HG03378 (cell line): Measurements from ENCODE around the gene OMP.

Source experiments
- ATAC-seq: cut with Tn5 transposase; IDR thresholded peaks from one replicate; pipeline ENCODE4 v1.9.1; 2021; ENCODE audit warnings: mild to moderate bottlenecking, moderate library complexity; ENCODE audit not compliant: unreplicated experiment

The OMP gene

DNA sequence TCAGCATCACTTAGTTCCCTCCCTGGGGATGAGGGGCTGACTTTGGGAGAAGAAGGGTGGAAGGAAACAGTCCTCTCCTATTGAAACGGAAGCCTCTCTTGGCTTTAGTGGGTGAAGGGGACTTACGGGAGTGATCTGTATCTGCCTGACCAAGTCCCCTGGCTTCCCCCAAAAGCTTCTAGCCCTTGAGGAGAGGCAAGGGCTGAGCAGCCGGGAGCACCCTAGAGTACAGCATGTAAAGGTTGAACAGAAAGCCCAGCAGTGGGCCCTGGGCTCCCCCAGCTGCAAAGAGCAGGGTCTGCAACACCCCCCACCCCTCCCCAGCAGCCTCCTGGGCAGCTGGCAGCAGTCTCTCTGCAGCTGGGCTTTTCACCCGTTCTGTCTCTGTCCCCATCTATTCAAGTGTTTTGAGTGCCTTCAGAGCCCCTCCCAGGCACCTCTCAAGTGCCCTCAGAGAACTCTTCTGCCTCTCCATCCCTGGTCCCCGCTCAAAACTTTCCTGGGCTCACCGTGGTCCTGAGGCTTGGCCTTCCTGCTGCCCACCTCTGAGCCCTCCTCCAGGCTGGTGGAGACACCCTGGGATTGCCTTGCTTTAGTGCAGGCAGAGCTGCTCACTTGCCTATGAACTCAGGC, 33.2 kb upstream of the OMP start:
- no peak for ATAC-seq

DNA sequence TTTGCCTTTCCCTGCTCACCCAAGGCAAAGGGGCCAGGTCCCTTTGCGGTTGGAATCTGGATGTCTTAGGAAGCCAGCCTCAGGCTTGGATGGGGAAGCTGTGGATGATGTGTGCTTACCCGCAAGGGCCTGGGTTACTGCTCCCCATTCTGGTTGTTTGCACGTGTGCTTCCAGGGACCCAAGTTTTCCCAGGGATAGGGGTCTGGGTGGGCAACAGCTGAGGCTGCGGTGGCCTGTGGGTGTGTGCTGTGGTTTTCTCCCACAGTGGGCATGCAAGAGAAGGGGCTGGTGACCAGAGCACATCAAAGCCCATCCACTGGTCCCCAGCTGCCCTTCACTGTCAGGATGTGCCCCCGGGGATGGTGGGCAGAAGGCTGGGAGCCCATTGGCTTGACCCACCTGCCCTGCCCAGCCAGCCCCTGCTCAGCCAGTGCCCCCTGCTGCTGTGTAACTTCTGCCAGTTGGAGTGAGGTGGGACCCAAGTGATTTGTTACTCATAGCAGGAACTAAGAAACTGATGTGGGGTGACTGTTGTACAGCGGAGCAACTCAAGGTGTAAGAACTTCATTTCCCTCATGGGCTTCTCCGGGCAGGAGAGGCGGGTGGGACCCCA, 32.6 kb upstream of the OMP start:
- no peak for ATAC-seq

DNA sequence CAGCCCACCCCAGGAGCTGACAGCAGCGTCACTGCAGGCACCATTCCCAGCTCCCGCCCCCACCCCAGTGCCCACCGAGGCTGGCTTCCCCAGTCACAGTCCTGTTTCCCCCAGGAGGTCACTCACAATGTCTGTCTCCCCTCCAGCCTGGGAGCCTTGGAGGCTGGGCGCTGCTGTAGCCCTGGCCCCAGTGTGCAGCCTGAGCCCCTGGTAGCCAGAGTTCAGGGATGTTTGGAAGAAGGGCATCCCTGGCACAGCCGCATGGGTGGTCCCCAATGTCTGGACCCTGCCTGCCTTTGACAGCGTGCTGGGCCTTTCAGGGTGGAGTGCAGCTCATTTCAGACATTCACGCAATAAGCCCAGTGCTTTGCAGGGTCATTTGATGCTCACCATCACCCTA, 31.6 kb upstream of the OMP start:
- no peak for ATAC-seq

DNA sequence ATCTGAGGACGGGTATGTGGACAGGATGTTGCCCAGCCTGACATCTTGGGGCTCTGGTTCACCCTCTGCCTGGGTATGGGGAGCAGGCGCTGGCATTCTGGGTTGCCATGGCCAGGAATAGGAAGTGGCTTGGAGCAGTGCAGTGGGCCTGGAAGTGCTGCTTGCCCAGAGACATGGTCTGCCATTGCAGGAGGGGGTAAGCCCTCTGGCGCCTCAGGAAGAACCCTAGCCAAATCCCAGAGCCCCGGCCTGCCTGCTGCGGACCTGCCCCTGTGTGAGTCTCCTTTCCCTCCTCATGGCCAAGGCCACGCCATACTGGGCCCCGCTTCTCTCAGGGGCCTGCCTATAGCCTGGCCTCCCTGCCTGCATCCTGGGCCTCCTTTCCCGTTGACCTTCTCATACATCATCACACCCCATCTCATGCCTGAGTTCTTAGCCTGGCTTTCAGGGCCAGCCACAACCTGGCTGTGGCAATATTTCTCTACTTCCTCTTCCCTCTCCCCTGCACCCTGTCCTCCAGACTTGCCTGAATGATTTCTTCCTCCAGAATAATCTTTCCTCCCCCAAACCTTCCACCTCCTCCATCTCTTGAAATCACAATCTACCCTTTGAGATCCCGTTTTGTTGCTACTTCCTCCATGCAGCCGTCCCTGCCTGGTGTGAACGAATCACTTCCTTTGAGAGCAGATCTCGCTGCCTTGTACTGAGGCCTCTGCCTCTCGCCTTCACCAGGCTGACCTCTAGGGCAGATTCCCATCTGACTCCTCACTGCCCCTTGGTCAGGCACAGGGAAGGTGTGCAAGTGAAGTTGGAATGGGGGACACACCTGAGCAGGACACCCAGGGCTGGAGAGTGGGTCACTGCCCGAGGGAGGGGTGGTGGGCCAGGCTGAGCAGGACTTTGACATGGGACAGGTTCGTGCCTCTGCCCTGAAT, 30.7 kb upstream of the OMP start:
- ATAC-seq = no peak

DNA sequence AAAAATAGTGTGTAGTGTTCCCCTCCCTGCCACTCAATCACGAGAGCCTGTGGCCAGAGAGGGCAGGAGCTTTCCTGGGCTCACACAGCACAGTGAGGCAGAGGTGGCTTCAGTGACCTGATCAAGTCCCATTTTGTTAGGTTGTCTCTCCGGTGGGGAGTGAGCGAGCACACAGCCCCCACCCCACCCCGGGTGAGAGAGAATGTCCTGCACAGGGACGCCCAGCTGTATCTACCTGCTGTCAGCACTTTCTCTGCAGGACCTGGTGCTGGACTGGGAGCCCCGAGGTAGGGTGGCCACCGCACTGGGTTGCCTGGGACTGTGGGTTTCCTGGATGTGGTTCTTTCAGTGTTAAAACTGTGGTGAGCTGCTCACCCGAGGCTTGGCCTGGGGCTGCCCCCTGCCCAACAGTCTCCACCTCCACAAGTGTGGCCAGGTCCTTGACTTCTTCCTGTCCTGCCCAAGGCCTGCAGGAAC, 29.8 kb upstream of the OMP start:
- ATAC-seq = no peak

DNA sequence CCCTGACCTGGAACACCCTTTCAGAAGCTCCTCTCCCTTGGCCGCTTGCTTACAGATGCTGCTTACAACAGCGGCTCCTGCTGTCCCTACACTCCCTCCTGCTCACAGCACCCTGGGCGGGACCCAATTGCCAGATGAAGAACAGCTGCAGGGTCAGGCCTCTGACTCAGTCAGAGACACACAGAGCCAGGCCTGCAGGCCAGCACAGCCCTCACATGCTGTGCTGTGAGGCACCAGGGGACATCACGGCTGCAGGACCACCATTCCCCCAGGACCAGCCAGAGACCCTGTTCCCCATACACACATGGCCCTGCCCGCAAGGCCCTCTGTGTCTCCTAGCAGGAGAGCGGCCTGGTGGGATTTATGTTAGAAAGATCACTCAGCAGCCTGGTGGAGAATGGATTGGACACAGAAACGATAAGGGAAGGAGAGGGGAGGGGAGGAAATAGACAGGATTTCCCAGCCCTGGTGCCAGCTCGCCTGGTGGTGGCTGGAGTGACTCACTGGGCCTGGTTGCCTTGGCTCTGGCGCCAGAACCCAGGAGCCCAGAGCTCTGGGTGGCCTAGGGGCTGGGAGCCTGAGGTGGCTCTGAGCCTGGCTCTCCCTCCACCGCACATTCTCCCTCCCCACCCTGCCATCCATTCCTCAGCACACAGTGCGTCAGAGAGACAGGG, 29.2 kb upstream of the OMP start:
- no peak for ATAC-seq

DNA sequence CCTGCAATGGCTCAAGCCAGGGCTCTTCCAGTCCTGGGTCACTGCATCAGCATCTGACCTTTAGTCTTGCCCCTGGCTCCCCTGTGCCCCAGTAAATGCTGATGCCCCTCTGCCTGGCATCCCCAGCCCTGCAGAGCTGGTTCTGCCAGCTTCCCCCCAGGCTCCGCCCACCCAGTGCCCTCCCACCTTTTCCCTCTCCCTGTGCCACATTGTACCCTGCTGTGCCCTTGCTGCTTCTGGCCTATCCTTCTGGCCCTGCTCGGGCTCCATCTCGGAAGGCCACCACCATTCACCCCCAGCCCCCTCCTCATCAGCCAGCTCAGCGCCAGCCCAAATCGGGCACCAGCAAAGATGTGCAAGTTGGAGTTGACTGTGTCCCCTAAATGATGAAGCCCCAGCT, 28.4 kb upstream of the OMP start:
- no peak for ATAC-seq

DNA sequence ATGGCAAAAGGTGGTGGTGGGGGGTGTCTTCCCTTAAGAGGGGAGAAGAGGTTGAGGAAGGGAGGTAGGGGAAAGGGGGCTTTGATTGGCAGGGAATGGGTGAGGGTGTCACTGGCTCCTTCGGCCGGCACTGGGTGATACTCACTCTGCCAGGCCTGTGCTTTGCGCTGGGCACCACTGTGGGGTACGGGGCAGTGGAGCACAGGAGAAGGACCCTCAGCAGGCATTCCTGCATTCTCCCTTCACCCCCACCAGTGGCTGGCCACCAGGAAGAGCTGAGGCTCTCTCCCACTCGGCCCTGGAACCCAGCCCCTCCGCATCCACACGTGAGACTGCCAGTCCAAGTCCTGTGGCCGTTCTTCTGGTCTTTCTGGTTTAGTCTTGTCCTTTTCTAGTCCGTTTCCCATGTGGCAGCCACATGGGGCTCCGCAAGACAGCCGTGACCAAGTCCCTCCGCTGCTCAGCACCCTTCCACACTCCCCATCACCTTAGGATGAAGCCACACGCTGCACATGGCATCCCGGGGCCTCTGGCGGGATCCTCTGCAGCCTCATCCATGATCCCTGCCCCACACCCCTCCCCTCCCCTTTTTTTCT, 27.9 kb upstream of the OMP start:
- no peak for ATAC-seq

DNA sequence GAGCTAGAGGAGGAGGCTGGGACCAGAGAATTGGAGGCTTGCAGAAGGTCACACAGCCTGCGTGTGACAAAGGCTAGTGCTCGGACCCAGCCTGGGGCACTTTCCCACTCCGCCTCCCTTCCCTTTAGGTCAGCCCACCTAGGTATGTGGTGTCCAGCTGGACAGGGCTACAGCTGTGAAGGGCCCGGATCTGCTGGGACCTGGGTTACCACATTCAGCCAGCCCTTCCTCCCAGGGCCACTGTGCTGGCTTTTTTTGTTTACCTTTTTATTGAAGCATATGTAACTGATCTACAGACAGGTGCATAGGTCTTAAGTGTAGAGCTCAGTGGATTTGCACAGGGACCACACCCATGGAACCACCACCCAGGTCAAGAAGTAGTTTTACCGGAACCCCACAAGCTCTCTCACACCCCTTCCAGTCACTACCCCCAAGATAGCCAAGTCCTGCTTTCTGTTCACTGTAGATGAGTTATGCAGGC, 27.2 kb upstream of the OMP start:
- no peak for ATAC-seq

DNA sequence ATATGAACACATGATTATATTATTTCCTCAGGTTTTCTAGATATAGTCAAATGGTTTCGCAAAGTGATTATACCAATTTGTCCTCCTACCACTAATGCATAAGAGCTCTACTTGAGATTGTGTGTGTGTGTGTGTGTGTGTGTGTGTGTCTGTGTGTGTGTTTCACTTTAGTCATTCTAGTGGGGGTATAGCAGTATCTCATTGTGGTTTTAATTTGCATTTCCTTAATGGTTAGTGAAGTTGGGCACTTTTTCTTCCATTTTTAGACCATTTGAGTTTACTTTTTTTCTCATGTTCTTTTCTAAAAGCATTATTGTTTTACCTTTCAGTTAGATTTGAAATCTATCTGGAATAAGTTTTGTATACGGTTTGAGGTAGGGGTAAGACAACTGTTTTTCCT, 23.0 kb upstream of the OMP start:
- ATAC-seq = no peak

DNA sequence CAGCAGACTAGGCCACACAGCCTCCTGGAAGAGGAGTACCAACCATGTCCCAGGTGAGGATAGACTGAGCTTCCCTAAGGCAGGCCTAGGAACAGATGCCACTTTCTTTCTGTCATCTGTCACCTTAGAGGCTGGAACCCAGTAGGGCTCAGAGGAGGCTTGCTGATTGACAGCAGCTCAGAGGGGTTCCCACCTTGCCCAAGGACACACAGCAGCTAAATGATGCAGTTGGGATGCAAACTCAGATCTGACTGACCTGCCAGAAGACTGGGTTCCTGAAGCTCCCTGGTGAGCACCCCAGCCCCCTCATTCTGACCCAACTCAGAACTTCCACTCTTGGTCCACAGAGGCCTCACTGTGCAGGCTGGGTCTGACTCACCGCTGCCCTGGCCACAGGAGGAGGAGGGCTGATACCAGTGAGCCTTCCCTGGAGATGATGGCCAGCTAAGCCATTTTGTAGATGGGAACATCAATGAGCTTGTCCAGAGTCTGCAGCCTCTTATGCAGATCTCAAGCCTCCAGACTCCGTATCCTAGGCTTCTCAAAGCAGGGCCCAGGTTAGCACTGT, 21.9 kb upstream of the OMP start:
- no peak for ATAC-seq

DNA sequence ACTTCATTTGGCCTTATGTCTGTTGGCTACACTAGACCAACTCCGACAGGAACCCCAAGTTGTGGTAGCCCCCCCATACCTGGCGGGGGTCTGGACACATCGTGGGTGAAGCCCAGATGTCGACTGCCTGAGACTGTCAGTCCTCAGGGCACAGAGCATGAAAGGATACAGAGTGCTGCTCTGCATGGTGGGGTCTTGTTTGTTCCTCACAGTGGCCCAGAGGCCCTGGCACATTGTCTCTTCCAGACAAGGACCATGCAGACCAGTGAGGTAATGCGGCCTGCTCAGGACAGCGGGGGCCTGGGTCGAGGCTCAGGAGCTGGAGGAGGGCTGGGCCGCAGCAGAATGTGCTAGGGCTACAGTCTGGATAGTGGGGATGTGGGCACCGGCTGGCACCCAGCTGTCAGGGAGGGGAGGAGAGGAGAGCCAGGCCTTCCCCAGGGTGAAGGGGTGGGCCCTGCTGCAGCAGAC, 21.2 kb upstream of the OMP start:
- no peak for ATAC-seq

DNA sequence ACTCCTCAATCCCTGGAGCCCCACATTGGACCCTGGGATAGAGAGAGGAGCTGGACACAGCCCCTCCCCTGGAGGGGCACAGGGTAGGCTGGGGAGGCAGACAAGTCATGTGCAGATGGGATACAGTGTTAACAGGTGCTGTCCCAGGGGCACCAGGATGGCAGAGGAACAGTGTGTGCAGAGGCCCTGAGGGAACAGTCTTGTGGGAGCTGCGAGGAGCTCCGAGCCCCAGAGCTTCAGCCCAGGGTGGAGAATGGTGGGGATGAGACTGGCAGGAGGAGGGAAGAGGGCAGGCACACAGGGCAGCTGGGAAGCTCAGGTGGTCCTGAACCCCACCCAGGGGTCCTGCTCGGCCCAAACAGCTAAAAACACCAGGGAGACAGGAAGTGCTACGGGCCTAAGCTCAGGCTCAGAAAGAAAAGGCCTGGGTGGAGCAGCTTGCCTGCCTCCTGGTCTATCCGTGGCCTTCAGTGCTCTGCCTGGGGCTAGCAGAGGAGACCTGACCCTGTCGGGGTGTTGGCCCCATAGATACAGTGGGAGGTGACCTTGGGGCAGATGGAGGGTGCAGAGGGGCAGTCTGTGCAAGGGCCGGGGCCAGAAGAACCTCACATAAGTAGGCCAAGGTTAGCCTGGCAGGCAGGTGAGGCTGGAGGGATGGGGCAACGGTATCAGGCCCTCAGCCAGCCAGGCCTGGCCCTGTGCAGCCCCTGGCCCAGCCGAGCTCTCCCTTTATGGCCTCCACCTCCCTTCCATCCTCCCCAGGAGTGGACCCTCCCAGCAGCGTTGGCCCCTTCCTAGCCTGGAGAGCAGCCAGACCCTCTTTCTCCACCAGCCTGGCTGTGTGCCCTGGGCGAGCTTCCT, 20.4 kb upstream of the OMP start:
- ATAC-seq = no peak

DNA sequence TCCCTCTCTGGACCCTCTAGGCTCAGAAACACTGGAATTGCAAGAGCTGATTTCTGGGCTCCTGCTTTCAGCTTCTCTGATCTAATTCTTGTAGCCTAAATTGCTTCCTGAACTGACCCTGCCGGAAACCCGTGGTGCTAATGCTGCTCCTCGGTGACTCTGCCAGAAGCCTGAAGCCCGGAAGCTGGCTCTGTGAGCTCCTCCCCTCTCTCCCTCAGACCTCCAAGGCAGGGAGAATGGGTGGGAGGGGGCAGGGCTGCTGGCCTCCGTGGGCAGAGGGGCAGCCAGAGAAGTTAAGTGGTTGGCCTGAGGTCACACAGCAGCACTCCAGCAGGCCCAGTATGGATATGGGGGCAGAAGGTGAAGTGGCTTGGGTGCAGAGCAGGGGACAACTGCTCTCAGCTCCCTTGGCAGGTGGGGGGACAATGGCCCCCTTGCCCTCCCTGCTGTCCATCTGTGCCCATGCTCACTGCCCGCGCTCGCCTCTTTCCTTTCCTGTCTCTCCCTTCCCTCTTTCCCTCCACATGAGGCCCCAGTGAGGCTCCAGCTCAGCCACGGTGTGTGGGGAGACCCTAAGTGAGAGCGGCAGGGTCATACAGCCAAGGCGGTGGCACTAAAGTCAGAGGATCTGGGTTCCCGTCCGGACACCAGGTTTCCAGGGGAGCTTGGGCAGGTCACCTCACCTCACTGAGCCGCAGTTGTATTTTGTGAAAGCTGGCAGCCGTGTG, 19.6 kb upstream of the OMP start:
- no peak for ATAC-seq

DNA sequence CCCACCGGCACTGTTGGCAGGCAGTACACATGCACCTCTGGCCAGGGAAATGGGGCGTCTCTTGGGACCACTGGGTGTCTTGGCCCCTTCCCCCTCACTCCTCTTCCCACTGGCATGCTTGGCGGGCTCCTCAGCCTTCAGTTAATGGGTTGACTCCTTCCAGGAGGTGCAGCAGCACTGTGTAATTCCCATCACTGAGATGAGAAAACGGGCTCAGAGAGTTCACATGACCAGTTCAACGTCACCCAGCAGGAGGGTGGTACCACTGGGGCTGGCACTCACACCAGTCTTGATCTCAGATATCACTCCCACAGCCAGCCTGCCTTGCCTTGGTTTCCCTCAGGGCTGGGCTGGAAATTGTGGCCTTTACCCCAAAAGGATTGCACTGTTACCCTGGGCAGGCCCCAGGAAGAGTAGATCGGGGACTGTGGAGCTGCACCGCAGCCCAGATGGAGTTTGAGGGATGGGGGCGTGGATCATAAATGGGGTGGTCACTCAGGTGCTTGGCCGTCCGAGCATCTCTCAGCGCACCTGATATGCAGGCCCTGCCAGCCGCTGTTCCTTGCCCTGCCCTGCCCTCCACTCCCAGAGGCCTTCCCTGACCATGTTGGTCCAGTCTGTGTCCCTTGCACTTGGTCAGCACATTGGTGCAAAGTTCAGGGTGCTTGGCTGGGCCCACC, 18.9 kb upstream of the OMP start:
- no peak for ATAC-seq

DNA sequence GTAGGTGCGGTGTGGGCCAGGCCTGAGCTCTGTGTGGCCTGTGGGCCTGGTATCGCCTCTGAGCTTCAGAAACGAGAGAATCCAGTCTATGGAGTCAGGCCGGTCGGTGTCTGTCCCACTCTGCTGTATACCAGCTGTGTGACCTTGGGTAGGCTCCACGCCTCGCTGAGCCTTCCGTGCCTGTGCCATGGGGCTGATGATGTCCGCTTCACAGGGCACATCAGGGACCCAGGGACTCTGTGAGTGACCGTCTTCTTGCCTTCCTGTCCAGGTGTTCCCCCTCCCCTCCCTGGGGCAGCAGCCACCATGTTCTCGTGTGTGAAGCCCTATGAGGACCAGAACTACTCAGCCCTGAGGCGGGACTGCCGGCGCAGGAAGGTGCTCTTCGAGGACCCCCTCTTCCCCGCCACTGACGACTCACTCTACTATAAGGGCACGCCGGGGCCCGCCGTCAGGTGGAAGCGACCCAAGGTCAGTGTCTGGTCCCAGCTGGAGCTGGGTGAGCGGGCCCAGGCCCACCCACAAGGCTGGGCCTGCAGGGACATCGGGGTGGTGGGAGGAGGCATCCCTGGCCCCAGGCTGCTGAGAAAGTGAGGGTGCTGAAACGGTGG, 18.0 kb upstream of the OMP start:
- ATAC-seq = no peak

DNA sequence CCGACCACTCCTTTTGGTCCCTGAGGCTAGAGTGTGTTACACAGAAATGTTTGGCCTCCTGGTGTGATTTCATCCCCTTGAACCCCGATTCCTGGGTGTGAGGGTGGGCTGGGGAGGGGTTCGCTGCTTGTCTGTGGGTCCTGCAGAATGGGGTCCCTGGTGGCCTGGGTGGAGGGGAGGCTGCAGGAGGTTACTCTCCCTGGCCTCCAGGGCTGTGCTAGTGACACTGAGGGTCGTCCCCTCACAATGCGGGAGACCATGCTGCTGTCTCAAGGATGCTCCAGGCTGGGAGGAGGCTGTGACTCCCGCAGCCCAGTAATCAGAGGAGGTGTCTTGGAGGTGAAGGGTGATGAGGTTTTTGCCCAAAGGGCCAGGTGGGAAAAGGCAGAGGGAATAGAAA, 17.0 kb upstream of the OMP start:
- no peak for ATAC-seq
